Measurements from ENCODE around the gene C3orf22.

Gene C3orf22

DNA sequence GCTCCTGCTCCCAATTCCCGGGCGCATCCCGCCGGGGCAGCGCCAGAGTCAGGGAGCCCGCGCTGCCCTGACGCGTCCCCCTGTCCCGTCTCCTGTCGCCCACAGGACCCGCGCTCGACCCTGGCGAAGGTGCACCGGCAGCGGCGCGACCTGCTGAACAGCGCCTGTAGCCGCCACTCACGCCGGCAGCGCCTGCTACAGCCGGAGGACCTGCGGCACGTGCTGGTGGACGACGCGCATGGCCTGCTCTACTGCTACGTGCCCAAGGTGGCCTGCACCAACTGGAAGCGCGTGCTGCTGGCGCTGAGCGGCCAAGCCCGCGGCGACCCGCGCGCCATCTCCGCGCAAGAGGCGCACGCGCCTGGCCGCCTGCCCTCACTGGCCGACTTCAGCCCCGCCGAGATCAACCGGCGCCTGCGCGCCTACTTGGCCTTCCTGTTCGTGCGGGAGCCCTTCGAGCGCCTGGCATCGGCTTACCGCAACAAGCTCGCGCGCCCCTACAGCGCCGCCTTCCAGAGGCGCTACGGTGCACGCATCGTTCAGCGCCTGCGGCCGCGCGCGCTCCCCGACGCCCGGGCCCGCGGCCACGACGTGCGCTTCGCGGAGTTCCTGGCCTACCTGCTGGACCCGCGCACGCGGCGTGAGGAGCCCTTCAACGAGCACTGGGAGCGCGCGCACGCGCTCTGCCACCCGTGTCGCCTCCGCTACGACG is 16.9 kb downstream of the C3orf22 start:
- Histone ChIP-seq H3K4me2 (ENCODE audit: low read length, poor library complexity, severe bottlenecking) (no peak overlapping the region), H3K4me3 (ENCODE audit: insufficient read depth in 1 of 2, low read depth in 1 of 2, low read length in 2 of 2) (no peak overlapping the region), H2BK5ac (ENCODE audit: low read depth, low read length, poor library complexity, severe bottlenecking) (no peak overlapping the region), H4K8ac (ENCODE audit: low read length) (no peak overlapping the region), H3K27me3 (ENCODE audit: control insufficient read depth in 1 of 2, insufficient read depth in 1 of 2, low read length in 2 of 2) (peaks cover 12 to 52% of the 10 kb centered on the region in 2 experiments), H2BK120ac (ENCODE audit: low read depth, low read length) (no peak overlapping the region), H2AFZ (ENCODE audit: low read depth, low read length) (no peak overlapping the region), H3K4me1 (ENCODE audit: control insufficient read depth, insufficient read depth, low read depth, low read length) (peaks cover 24% of the 10 kb centered on the region), H3K79me1 (replicated peaks; ENCODE audit: low read length, poor library complexity, severe bottlenecking) (no peaks in the 10 kb centered on the region), H3K18ac (ENCODE audit: low read depth in 1 of 2, low read length in 2 of 2) (peak overlapping the region in 1 of 2 experiments; percentile 54), H3K4ac (ENCODE audit: low read depth in 1 of 2, low read length in 2 of 2) (no peak overlapping the region), H3K9ac (ENCODE audit: low read length) (no peak overlapping the region), H2AK5ac (ENCODE audit: low read length, severe bottlenecking) (no peak overlapping the region), H4K91ac (ENCODE audit: low read length) (no peak overlapping the region), H2BK12ac (ENCODE audit: low read length in 2 of 2) (peak overlapping the region in 1 of 2 experiments; percentile 15), H2BK15ac (ENCODE audit: low read depth, poor library complexity, severe bottlenecking) (no peak overlapping the region), H3K9me3 (ENCODE audit: control insufficient read depth, low read length) (no peaks in the 10 kb centered on the region), H3K27ac (ENCODE audit: low read length, poor library complexity, severe bottlenecking) (no peak overlapping the region), H3K23ac (ENCODE audit: low read length in 2 of 2) (no peak overlapping the region), H3K36me3 (ENCODE audit: control insufficient read depth in 1 of 2, insufficient read depth in 2 of 2, low read depth in 1 of 2, low read length in 2 of 2) (no peaks in the 10 kb centered on the region), H3K14ac (ENCODE audit: low read length in 2 of 2) (peak overlapping the region in 1 of 2 experiments; percentile 35)
- DNase-seq = no peak
- WGBS = 95% methylated on average over 101 of the region's 101 CpGs

DNA sequence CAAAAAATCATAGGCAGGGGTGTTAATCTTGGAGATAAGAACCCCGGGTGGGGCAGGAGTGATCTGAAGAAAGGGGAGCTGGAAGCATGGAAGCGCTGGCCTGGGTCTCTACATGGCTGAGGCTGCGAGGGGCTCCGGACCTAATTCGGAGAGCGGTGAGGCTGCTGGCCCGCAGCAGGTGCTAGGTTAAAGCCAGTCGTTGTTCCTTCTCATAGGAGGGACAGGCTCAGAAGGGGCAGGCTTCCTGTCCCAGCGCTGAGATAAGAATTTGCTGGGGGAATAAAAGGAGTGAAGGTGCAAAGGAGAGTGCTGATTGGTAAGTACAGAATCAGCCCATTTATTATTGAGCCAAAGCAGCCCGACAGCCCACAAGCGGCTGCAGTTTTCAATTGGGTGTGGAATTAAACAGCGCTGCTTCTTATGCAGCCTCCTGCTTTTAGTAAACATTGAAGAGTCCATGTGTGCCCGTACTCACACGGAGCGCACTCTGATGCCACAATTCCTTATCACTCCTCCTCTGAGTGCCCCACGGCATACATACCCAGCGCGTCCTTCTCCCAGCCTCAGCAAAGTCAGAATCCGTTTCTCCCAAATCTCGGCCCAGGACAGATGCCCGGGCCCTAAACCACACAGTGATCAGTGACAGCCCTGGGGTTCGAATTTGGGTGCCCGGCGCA is 17.6 kb downstream of the C3orf22 start:
- peaks cover 24% of the 10 kb centered on the region for H3K4me1 ChIP-seq (ENCODE audit: control insufficient read depth, insufficient read depth, low read depth, low read length)
- H4K8ac ChIP-seq (ENCODE audit: low read length) = peak overlapping the region; percentile 38
- peak overlapping the region; percentile 59 for H3K9ac ChIP-seq (ENCODE audit: low read length)
- H3K4me2 ChIP-seq (ENCODE audit: low read length, poor library complexity, severe bottlenecking) = no peak overlapping the region
- H2AFZ ChIP-seq (ENCODE audit: low read depth, low read length) = no peak overlapping the region
- H3K9me3 ChIP-seq (ENCODE audit: control insufficient read depth, low read length) = no peaks in the 10 kb centered on the region
- peak overlapping the region; percentile 21 for H4K91ac ChIP-seq (ENCODE audit: low read length)
- H2BK120ac ChIP-seq (ENCODE audit: low read depth, low read length) = no peak overlapping the region
- H2BK5ac ChIP-seq (ENCODE audit: low read depth, low read length, poor library complexity, severe bottlenecking) = no peak overlapping the region
- no peak overlapping the region for H3K27ac ChIP-seq (ENCODE audit: low read length, poor library complexity, severe bottlenecking)
- WGBS = 80% methylated on average over 24 of the region's 24 CpGs
- no peaks in the 10 kb centered on the region for H3K36me3 ChIP-seq (ENCODE audit: control insufficient read depth in 1 of 2, insufficient read depth in 2 of 2, low read depth in 1 of 2, low read length in 2 of 2)
- DNase-seq = no peak
- no peak overlapping the region for H3K4ac ChIP-seq (ENCODE audit: low read depth in 1 of 2, low read length in 2 of 2)
- no peak overlapping the region for H2BK12ac ChIP-seq (ENCODE audit: low read length in 2 of 2)
- H2BK15ac ChIP-seq (ENCODE audit: low read depth, poor library complexity, severe bottlenecking) = peak overlapping the region; percentile 20
- H3K4me3 ChIP-seq (ENCODE audit: insufficient read depth in 1 of 2, low read depth in 1 of 2, low read length in 2 of 2) = no peak overlapping the region
- no peak overlapping the region for H3K18ac ChIP-seq (ENCODE audit: low read depth in 1 of 2, low read length in 2 of 2)
- peaks cover 11 to 52% of the 10 kb centered on the region in 2 experiments for H3K27me3 ChIP-seq (ENCODE audit: control insufficient read depth in 1 of 2, insufficient read depth in 1 of 2, low read length in 2 of 2)
- peak overlapping the region; percentile 41 for H2AK5ac ChIP-seq (ENCODE audit: low read length, severe bottlenecking)
- no peak overlapping the region for H3K23ac ChIP-seq (ENCODE audit: low read length in 2 of 2)
- H3K79me1 ChIP-seq (replicated peaks; ENCODE audit: low read length, poor library complexity, severe bottlenecking) = no peaks in the 10 kb centered on the region
- H3K14ac ChIP-seq (ENCODE audit: low read length in 2 of 2) = no peak overlapping the region

DNA sequence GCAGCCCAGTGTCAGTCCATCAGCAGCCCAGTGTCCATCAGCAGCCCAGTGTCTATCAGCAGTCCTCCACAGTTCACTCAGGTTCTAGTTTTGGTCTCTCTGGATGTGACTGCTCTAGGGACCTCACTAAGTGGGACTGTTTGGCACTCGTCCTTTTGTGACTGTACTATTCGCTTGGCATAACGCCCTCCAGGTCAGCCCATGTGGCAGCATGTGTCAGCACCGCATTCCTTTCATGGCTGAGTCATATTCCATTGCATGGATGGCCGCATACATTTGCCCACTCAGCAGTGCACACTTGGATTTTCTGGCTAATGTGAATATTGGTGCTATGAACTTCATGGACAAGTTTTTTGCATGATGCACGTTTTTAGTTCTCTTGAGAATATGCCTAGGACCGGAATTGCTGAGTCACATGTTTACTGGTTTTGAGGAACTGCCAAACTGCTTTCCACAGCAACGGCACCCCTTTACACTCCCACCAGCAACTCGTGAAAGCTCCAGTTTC is 18.3 kb downstream of the C3orf22 start:
- H2BK12ac ChIP-seq (ENCODE audit: low read length in 2 of 2) = no peak overlapping the region
- peaks cover 10 to 57% of the 10 kb centered on the region in 2 experiments for H3K27me3 ChIP-seq (ENCODE audit: control insufficient read depth in 1 of 2, insufficient read depth in 1 of 2, low read length in 2 of 2)
- H2AFZ ChIP-seq (ENCODE audit: low read depth, low read length) = no peak overlapping the region
- peak; percentile 87 for DNase-seq
- H4K8ac ChIP-seq (ENCODE audit: low read length) = no peak overlapping the region
- 12% methylated on average over 7 of the region's 9 CpGs for WGBS
- H3K4ac ChIP-seq (ENCODE audit: low read depth in 1 of 2, low read length in 2 of 2) = no peak overlapping the region
- H3K4me3 ChIP-seq (ENCODE audit: insufficient read depth in 1 of 2, low read depth in 1 of 2, low read length in 2 of 2) = no peak overlapping the region
- H2BK15ac ChIP-seq (ENCODE audit: low read depth, poor library complexity, severe bottlenecking) = no peak overlapping the region
- no peaks in the 10 kb centered on the region for H3K36me3 ChIP-seq (ENCODE audit: control insufficient read depth in 1 of 2, insufficient read depth in 2 of 2, low read depth in 1 of 2, low read length in 2 of 2)
- no peak overlapping the region for H2AK5ac ChIP-seq (ENCODE audit: low read length, severe bottlenecking)
- no peaks in the 10 kb centered on the region for H3K79me1 ChIP-seq (replicated peaks; ENCODE audit: low read length, poor library complexity, severe bottlenecking)
- no peak overlapping the region for H3K18ac ChIP-seq (ENCODE audit: low read depth in 1 of 2, low read length in 2 of 2)
- H3K4me1 ChIP-seq (ENCODE audit: control insufficient read depth, insufficient read depth, low read depth, low read length) = peaks cover 24% of the 10 kb centered on the region
- no peak overlapping the region for H3K23ac ChIP-seq (ENCODE audit: low read length in 2 of 2)
- H3K4me2 ChIP-seq (ENCODE audit: low read length, poor library complexity, severe bottlenecking) = no peak overlapping the region
- no peak overlapping the region for H3K27ac ChIP-seq (ENCODE audit: low read length, poor library complexity, severe bottlenecking)
- H2BK120ac ChIP-seq (ENCODE audit: low read depth, low read length) = no peak overlapping the region
- no peak overlapping the region for H3K14ac ChIP-seq (ENCODE audit: low read length in 2 of 2)
- H4K91ac ChIP-seq (ENCODE audit: low read length) = no peak overlapping the region
- H3K9me3 ChIP-seq (ENCODE audit: control insufficient read depth, low read length) = no peaks in the 10 kb centered on the region
- no peak overlapping the region for H2BK5ac ChIP-seq (ENCODE audit: low read depth, low read length, poor library complexity, severe bottlenecking)
- H3K9ac ChIP-seq (ENCODE audit: low read length) = peak overlapping the region; percentile 59

DNA sequence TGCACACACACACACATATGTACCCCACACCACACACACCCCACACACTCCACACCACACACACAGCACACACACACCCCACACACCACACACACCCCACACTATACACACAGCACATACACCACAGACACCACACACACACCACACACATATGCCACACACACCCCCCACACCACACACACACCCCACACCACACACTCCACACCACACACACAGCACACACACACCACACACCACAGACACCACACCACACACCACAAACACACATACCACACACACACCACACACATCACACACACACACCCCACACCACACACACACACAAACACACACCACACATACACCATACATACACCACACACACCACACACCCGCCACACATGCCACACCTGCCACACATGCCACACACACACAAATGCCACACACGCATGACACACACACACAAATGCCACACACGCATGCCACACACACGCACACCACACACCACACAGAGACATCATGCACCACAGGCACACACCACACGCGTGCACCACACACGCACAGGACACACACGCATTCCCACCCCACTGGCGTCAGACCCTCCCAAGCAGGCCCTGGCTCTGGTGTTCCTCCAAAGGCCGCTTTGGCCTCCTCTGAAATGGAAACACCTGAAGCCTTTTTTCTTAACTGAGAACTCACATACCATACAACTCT is 19.0 kb downstream of the C3orf22 start:
- no peak overlapping the region for H3K9ac ChIP-seq (ENCODE audit: low read length)
- DNase-seq = no peak
- no peak overlapping the region for H2AFZ ChIP-seq (ENCODE audit: low read depth, low read length)
- H3K9me3 ChIP-seq (ENCODE audit: control insufficient read depth, low read length) = no peaks in the 10 kb centered on the region
- no peaks in the 10 kb centered on the region for H3K79me1 ChIP-seq (replicated peaks; ENCODE audit: low read length, poor library complexity, severe bottlenecking)
- H3K27me3 ChIP-seq (ENCODE audit: control insufficient read depth in 1 of 2, insufficient read depth in 1 of 2, low read length in 2 of 2) = peaks cover 17 to 64% of the 10 kb centered on the region in 2 experiments
- H2BK15ac ChIP-seq (ENCODE audit: low read depth, poor library complexity, severe bottlenecking) = no peak overlapping the region
- no peak overlapping the region for H3K4me3 ChIP-seq (ENCODE audit: insufficient read depth in 1 of 2, low read depth in 1 of 2, low read length in 2 of 2)
- H2BK120ac ChIP-seq (ENCODE audit: low read depth, low read length) = no peak overlapping the region
- peak overlapping the region in 1 of 2 experiments; percentile 35 for H3K18ac ChIP-seq (ENCODE audit: low read depth in 1 of 2, low read length in 2 of 2)
- no peak overlapping the region for H3K4ac ChIP-seq (ENCODE audit: low read depth in 1 of 2, low read length in 2 of 2)
- peaks cover 24% of the 10 kb centered on the region for H3K4me1 ChIP-seq (ENCODE audit: control insufficient read depth, insufficient read depth, low read depth, low read length)
- H3K36me3 ChIP-seq (ENCODE audit: control insufficient read depth in 1 of 2, insufficient read depth in 2 of 2, low read depth in 1 of 2, low read length in 2 of 2) = no peaks in the 10 kb centered on the region
- no peak overlapping the region for H4K8ac ChIP-seq (ENCODE audit: low read length)
- peak overlapping the region in 1 of 2 experiments; percentile 42 for H3K14ac ChIP-seq (ENCODE audit: low read length in 2 of 2)
- H4K91ac ChIP-seq (ENCODE audit: low read length) = peak overlapping the region; percentile 5
- H3K27ac ChIP-seq (ENCODE audit: low read length, poor library complexity, severe bottlenecking) = no peak overlapping the region
- no peak overlapping the region for H2AK5ac ChIP-seq (ENCODE audit: low read length, severe bottlenecking)
- H2BK5ac ChIP-seq (ENCODE audit: low read depth, low read length, poor library complexity, severe bottlenecking) = no peak overlapping the region
- 98% methylated on average over 10 of the region's 10 CpGs for whole genome bisulfite sequencing
- H3K23ac ChIP-seq (ENCODE audit: low read length in 2 of 2) = no peak overlapping the region
- H2BK12ac ChIP-seq (ENCODE audit: low read length in 2 of 2) = peak overlapping the region; percentile 13 to 73
- H3K4me2 ChIP-seq (ENCODE audit: low read length, poor library complexity, severe bottlenecking) = no peak overlapping the region
